ENCODE measurements around the gene SPATA3. TPM values are rescaled to one million over a fixed set of nuclear protein-coding genes. Genes with fewer than 3 reads are reported as not detected.

Gene SPATA3
- total RNA-seq, 4 donors from 2014 or later = not detected

GRCh38 chr2:230987137-230988020 is 8.5 kb upstream of the SPATA3 start:
- TF ChIP-seq POLR2A (IDR thresholded peaks at IDR 0.05) = no peak
- peak; percentile 75 to 93 (median 92) for TF ChIP-seq CTCF (IDR thresholded peaks at IDR 0.05)
- Histone ChIP-seq H3K27me3 (peaks cover 0 to 40% (median 0%) of the 10 kb centered on the region in 4 donors), H3K27ac (no peak overlapping the region), H3K36me3 (no peaks in the 10 kb centered on the region), H3K4me3 (peak overlapping the region; percentile 17 to 63 (median 39)), H3K9me3 (no peaks in the 10 kb centered on the region), H3K4me1 (peaks cover 4 to 10% (median 5%) of the 10 kb centered on the region in 3 donors)
- DNase-seq = peak; percentile 4
- intact Hi-C loops (cut with DNase I) = loop anchor here (5.0 kb wide), 3 partner anchors 85 to 160 kb away; no protein-coding TSS in a partner anchor
- whole genome bisulfite sequencing, 2 donors = 4 to 18% methylated on average over 6 to 13 of the region's 34 CpGs

DNA sequence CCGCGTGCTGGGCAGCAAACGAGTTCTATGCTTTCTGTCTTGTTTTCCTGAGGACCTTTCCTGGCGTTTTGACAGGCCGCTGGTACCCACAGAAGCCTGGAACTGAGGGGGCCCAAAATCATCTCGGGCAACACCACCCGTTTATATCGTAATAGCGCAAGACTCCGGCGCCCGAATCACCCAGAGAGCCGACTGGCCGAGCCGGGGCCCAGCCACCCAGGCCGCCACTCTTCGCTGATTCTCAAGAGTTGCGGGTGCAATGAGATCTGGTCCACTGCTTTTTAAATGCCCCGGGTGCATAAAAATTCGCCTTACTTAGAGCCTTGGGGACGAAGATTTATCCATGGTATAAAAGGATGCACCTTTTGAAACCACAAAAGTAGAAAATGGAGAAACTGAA is 6.2 kb upstream of the SPATA3 start:
- DNase-seq = no peak
- Histone ChIP-seq H3K27ac (no peak overlapping the region), H3K27me3 (peaks cover 0 to 62% (median 0%) of the 10 kb centered on the region in 4 donors), H3K36me3 (no peaks in the 10 kb centered on the region), H3K4me1 (peaks cover 4 to 10% (median 5%) of the 10 kb centered on the region in 3 donors), H3K9me3 (no peaks in the 10 kb centered on the region), H3K4me3 (no peak overlapping the region)
- TF ChIP-seq CTCF (IDR thresholded peaks at IDR 0.05) (no peak), POLR2A (IDR thresholded peaks at IDR 0.05) (no peak)
- 92 to 93% methylated on average over 18 to 21 of the region's 21 CpGs for WGBS, 2 donors
- intact Hi-C loops (cut with DNase I) = loop anchor here (5.0 kb wide), 3 partner anchors 87 to 162 kb away; no protein-coding TSS in a partner anchor

DNA sequence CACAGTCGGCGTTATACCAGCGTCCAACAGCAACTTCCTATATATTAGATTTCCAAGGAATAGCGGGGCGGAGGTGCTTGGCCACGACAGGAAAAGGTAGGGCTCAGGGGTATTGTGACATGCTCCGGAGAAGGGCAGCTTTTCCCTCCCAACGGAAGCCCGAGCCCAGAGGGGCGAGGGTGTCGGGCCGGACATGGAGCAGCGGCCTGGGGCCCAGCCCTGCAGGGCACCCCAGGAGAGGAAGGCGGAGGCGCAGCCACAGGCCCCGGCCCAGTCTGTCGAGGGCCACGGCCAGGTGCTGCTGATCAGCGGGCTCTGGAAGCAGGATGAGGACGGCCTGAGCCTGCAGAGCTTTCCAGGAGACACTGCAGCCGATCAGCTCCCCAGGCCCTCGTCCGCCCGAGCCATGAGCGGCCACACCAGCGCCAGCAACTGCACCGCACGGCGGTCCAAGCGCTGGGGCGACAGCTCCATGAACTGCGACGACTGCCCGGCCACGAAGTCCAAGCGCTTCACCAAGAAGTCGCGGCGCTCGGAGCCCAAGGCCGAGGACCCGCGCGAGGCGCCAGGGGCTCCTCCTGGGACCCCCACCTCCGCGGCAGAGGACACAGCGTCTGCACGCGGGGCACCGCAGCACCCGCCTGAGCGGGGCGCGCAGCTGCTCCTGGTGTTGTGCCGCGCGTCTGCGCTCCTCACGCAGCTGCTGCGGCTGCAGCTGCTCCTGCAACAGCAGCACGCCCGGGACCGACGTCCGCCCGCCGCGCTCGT is 5.6 kb upstream of the SPATA3 start:
- no peak for DNase-seq
- no peak overlapping the region for H3K27ac ChIP-seq
- intact Hi-C loops (cut with DNase I) = no loop called here
- TF ChIP-seq POLR2A (IDR thresholded peaks at IDR 0.05) = no peak
- no peak for TF ChIP-seq CTCF (IDR thresholded peaks at IDR 0.05)
- H3K27me3 ChIP-seq = peaks cover 0 to 68% (median 0%) of the 10 kb centered on the region in 4 donors
- H3K4me1 ChIP-seq = peaks cover 4 to 10% (median 5%) of the 10 kb centered on the region in 3 donors
- no peaks in the 10 kb centered on the region for H3K9me3 ChIP-seq
- 70 to 72% methylated on average over 10 to 12 of the region's 70 CpGs for WGBS, 2 donors
- no peaks in the 10 kb centered on the region for H3K36me3 ChIP-seq
- H3K4me3 ChIP-seq = no peak overlapping the region

- no CpG with 5 or more reads among the region's 27 CpGs for WGBS, 2 donors
- intact Hi-C loops (cut with DNase I) = no loop called here
- H3K27me3 ChIP-seq = peaks cover 0 to 73% (median 0%) of the 10 kb centered on the region in 4 donors
- peaks cover 4 to 10% (median 5%) of the 10 kb centered on the region in 3 donors for H3K4me1 ChIP-seq
- no peaks in the 10 kb centered on the region for H3K36me3 ChIP-seq
- TF ChIP-seq POLR2A (IDR thresholded peaks at IDR 0.05) (no peak), CTCF (IDR thresholded peaks at IDR 0.05) (no peak)
- H3K4me3 ChIP-seq = no peak overlapping the region
- H3K9me3 ChIP-seq = no peaks in the 10 kb centered on the region
- no peak for DNase-seq
- no peak overlapping the region for H3K27ac ChIP-seq
These were observed 5.1 kb upstream of the SPATA3 start for GRCh38 chr2:230990899-230991150.

GRCh38 chr2:230991598-230991997 is 4.3 kb upstream of the SPATA3 start:
- intact Hi-C loops (cut with DNase I) = no loop called here
- DNase-seq = no peak
- Histone ChIP-seq H3K9me3 (no peaks in the 10 kb centered on the region), H3K36me3 (no peaks in the 10 kb centered on the region), H3K4me3 (no peak overlapping the region), H3K4me1 (peaks cover 4 to 9% (median 5%) of the 10 kb centered on the region in 3 donors), H3K27ac (no peak overlapping the region), H3K27me3 (peaks cover 0 to 74% (median 0%) of the 10 kb centered on the region in 4 donors)
- TF ChIP-seq POLR2A (IDR thresholded peaks at IDR 0.05) (no peak), CTCF (IDR thresholded peaks at IDR 0.05) (no peak)
- WGBS, 2 donors = 81 to 85% methylated on average over 6 to 7 of the region's 7 CpGs
